Panc1 (cell line): ENCODE results near the gene PIWIL1. TPM values are rescaled to one million over a fixed set of nuclear protein-coding genes. Genes with fewer than 3 reads are reported as not detected.
A peak's percentile ranks its signal among the peaks of the same experiment; 100 is the strongest.

Experiments used
- ATAC-seq: fragments of 200-7000 bp; cut with Tn5 transposase; 2 replicates; pipeline ENCODE4 v1.9.1; 2020; ENCODE audit warnings: mild to moderate bottlenecking, moderate library complexity
- BruUV-seq: library from RNA; stranded (reverse); fragments of 400-500 nt; replicated peaks from 2 replicates; lab custom pipeline; 2021; lab: Mats Ljungman, UMichigan
- CTCF ChIA-PET: fragments of 300-600 bp; sonication (Branson Sonifier 250); formaldehyde crosslinking; loops from one replicate; lab custom pipeline; 2022; ENCODE audit warnings: antibody characterized with exemption; lab: Charles Lee
- POLR2A ChIA-PET: fragments of 300-600 bp; sonication (Branson Sonifier 250); formaldehyde crosslinking; loops from one replicate; lab custom pipeline; 2022; ENCODE audit warnings: antibody characterized with exemption; lab: Charles Lee
- DNase-seq: peaks from one replicate; pipeline ENCODE4 v3.0.0-alpha.2; 2010; ENCODE audit warnings: low read depth, low spot score
- H3K27ac ChIP-seq: 2 replicates; pipeline ENCODE4 v1.5.1; 2011; ENCODE audit warnings: mild to moderate bottlenecking, low read length, inconsistent platforms
- H3K27me3 ChIP-seq: fragments of 200-500 bp; sonication (Bioruptor generic); 2 replicates; pipeline ENCODE4 v1.6.0; 2014; ENCODE audit warnings: low read length, inconsistent platforms; ENCODE audit not compliant: control insufficient read depth, insufficient read depth
- H3K36me3 ChIP-seq: fragments of 200-500 bp; sonication (Bioruptor generic); 2 replicates; pipeline ENCODE4 v1.5.1; 2014; ENCODE audit warnings: inconsistent platforms, mild to moderate bottlenecking, low read length, moderate library complexity; ENCODE audit not compliant: control insufficient read depth, insufficient read depth
- H3K4me1 ChIP-seq: 2 replicates; pipeline ENCODE4 v1.5.1; 2011; ENCODE audit warnings: inconsistent platforms, mild to moderate bottlenecking, low read length, moderate library complexity; ENCODE audit not compliant: control insufficient read depth, insufficient read depth
- H3K4me3 ChIP-seq, 2 experiments: 2 replicates each; pipeline ENCODE4 v1.5.1; 2011 to 2012; ENCODE audit warnings: low read depth in 2 of 2, low read length in 2 of 2, mild to moderate bottlenecking in 2 of 2, inconsistent platforms in 1 of 2, moderate library complexity in 1 of 2
- H3K9me3 ChIP-seq: fragments of 200-500 bp; sonication (Bioruptor generic); 2 replicates; pipeline ENCODE4 v1.5.1; 2014; ENCODE audit warnings: low read depth, mild to moderate bottlenecking, inconsistent platforms, low read length, moderate library complexity; ENCODE audit not compliant: control insufficient read depth, insufficient read depth
- POLR2AphosphoS5 ChIP-seq: IDR thresholded peaks from 2 replicates; pipeline ENCODE4 v1.6.1; 2012; ENCODE audit warnings: mild to moderate bottlenecking, low read depth, low read length, moderate library complexity
- SIN3A ChIP-seq: IDR thresholded peaks from 2 replicates; pipeline ENCODE4 v1.6.1; 2012; ENCODE audit warnings: low read depth, mild to moderate bottlenecking, low read length, moderate library complexity, borderline replicate concordance; ENCODE audit not compliant: insufficient read depth
- TCF7L2 ChIP-seq: IDR thresholded peaks from 2 replicates; pipeline ENCODE4 v1.6.1; 2011; ENCODE audit warnings: mild to moderate bottlenecking, low read depth, low read length, inconsistent platforms
- in situ Hi-C: cut with HindIII; loops from 2 replicates; pipeline ENCODE4 v1.10.0; 2016; ENCODE audit warnings: low sequenced_read_pairs, low pct_unique_long_range_greater_than_20kb
- intact Hi-C: fragments of 100-400 bp; cut with micrococcal nuclease; formaldehyde crosslinking; loops from one replicate; pipeline ENCODE4 v1.10.0; 2022; ENCODE audit not compliant: unreplicated experiment
- total RNA-seq: library from RNA; stranded (reverse); gene quantifications from one replicate; pipeline ENCODE4 v1.2.1, GENCODE V29; 2021; ENCODE audit not compliant: unreplicated experiment
- TF ChIP-seq, protein P1 (sequence below): fragments of 450-650 bp; IDR thresholded peaks from 2 replicates; pipeline ENCODE4 v1.5.1; 2017; ENCODE audit warnings: mild to moderate bottlenecking
- TF ChIP-seq, protein P2 (sequence below), 2 experiments: IDR thresholded peaks; 2 replicates each; pipeline ENCODE4 v1.6.1; 2011 to 2012; ENCODE audit warnings: low read depth in 2 of 2, control low read depth in 1 of 2, low read length in 1 of 2, mild to moderate bottlenecking in 1 of 2, moderate library complexity in 1 of 2; ENCODE audit not compliant: insufficient read depth in 1 of 2

The PIWIL1 gene
- total RNA-seq, 1 experiment from 2014 or later: not detected

DNA sequence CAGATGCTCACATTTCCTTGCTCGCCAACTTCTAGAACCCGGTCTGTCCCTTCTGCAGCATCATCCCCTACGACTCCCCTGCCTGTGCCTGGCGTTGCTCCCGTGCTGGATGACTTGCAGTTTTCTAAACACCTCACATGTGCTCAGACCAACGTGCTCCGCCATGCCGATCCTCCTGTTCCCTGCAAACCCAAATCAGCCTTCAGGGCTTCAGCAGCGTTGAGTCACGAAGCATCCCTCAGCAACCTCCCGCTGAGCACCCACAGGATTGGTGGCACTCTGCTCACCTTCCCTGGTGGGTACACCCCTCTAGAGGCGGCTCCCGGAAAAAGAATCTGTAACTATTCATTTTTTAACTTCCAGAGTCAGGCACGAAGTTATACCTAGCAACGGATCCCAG is 2.8 kb upstream of the PIWIL1 start:
- DNase-seq (no peak), ATAC-seq (no peak)
- Histone ChIP-seq H3K36me3 (no peaks in the 10 kb centered on the region), H3K4me1 (no peaks in the 10 kb centered on the region; the same call in 1 of the 2 replicates), H3K27ac (no peak overlapping the region), H3K9me3 (no peaks in the 10 kb centered on the region), H3K27me3 (peaks cover 2% of the 10 kb centered on the region; the same call in 1 of the 2 replicates), H3K4me3 (no peak overlapping the region)
- intact Hi-C loops: loop anchor here (1.0 to 5.0 kb wide), 2 partner anchors 287 to 303 kb away; no protein-coding TSS in a partner anchor
- POLR2A ChIA-PET: no interaction called here
- BruUV-seq: no TSS peak
- TF ChIP-seq, protein P1, sequence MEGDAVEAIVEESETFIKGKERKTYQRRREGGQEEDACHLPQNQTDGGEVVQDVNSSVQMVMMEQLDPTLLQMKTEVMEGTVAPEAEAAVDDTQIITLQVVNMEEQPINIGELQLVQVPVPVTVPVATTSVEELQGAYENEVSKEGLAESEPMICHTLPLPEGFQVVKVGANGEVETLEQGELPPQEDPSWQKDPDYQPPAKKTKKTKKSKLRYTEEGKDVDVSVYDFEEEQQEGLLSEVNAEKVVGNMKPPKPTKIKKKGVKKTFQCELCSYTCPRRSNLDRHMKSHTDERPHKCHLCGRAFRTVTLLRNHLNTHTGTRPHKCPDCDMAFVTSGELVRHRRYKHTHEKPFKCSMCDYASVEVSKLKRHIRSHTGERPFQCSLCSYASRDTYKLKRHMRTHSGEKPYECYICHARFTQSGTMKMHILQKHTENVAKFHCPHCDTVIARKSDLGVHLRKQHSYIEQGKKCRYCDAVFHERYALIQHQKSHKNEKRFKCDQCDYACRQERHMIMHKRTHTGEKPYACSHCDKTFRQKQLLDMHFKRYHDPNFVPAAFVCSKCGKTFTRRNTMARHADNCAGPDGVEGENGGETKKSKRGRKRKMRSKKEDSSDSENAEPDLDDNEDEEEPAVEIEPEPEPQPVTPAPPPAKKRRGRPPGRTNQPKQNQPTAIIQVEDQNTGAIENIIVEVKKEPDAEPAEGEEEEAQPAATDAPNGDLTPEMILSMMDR: no peak
- TF ChIP-seq SIN3A (no peak), TCF7L2 (no peak), POLR2AphosphoS5 (no peak)
- TF ChIP-seq, protein P2, sequence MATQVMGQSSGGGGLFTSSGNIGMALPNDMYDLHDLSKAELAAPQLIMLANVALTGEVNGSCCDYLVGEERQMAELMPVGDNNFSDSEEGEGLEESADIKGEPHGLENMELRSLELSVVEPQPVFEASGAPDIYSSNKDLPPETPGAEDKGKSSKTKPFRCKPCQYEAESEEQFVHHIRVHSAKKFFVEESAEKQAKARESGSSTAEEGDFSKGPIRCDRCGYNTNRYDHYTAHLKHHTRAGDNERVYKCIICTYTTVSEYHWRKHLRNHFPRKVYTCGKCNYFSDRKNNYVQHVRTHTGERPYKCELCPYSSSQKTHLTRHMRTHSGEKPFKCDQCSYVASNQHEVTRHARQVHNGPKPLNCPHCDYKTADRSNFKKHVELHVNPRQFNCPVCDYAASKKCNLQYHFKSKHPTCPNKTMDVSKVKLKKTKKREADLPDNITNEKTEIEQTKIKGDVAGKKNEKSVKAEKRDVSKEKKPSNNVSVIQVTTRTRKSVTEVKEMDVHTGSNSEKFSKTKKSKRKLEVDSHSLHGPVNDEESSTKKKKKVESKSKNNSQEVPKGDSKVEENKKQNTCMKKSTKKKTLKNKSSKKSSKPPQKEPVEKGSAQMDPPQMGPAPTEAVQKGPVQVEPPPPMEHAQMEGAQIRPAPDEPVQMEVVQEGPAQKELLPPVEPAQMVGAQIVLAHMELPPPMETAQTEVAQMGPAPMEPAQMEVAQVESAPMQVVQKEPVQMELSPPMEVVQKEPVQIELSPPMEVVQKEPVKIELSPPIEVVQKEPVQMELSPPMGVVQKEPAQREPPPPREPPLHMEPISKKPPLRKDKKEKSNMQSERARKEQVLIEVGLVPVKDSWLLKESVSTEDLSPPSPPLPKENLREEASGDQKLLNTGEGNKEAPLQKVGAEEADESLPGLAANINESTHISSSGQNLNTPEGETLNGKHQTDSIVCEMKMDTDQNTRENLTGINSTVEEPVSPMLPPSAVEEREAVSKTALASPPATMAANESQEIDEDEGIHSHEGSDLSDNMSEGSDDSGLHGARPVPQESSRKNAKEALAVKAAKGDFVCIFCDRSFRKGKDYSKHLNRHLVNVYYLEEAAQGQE (IDR thresholded peaks at IDR 0.05; ENCODE audit: insufficient read depth in 1 of 2, low read depth in 2 of 2, low read length in 1 of 2): no peak
- CTCF ChIA-PET: interaction anchor here (1.5 kb wide), 1 partner anchor 308 kb away, joined by 6 read pairs; no protein-coding TSS in a partner anchor
- in situ Hi-C loops: no loop called here

DNA sequence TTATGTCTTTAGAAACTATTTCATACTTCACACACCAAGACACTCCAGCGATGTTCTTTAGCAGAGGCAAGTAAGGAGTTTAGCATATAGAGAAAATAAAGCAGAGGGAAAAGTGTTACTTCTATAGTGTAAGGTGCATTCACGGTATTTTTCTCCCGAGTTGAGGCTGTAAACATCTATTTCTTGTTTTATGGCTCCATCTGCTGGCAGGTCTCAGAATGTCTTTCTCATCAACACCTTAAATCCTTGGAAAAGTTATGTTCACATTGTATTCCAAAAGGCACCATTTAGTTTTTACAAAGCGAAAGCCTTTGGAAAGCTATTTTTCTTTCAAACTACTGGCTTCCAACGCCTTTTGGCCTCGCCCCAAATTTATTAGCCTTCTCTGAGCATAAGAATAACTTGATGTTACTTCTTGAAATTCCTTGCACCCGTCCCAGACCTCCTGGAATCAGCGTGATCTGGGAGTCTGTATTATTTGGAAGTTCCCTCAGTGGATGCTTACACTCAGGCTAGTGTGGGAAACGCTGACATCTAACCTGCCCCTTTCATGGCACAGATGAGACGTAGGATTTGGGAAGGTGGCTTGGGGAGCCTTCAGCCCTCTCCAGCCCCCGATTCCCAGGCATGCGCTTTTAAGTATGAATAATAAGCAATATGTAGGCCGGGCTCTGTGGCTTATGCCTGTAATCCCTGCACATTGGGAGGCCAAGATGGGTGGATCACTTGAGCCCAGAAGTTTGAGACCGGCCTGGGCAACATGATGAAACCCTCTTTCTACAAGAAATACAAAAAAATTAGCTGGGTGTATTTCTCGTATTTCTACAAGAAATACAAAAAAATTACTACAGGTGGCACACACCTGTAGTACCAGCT is 1.9 kb upstream of the PIWIL1 start:
- Histone ChIP-seq H3K9me3 (no peaks in the 10 kb centered on the region), H3K27me3 (no peaks in the 10 kb centered on the region; the same call in 1 of the 2 replicates), H3K4me3 (no peak overlapping the region), H3K36me3 (no peaks in the 10 kb centered on the region), H3K4me1 (no peaks in the 10 kb centered on the region; the same call in 1 of the 2 replicates), H3K27ac (no peak overlapping the region)
- TF ChIP-seq SIN3A: no peak
- TF ChIP-seq, protein P1: peak; percentile 67
- intact Hi-C loops: loop anchor here (1.0 to 5.0 kb wide), 2 partner anchors 287 to 303 kb away; no protein-coding TSS in a partner anchor
- CTCF ChIA-PET: interaction anchor here (1.5 kb wide), 1 partner anchor 309 kb away, joined by 6 read pairs; no protein-coding TSS in a partner anchor
- peak; percentile 17 for DNase-seq
- peak; percentile 78 for ATAC-seq
- no TSS peak for BruUV-seq
- POLR2A ChIA-PET: no interaction called here
- in situ Hi-C loops: no loop called here
